Endothelial cell of umbilical vein (primary cell): ENCODE results near the gene TMEM43. TPM values are rescaled to one million over a fixed set of nuclear protein-coding genes. Genes with fewer than 3 reads are reported as not detected.

Experiments
- BruUV-seq: library from RNA; stranded (reverse); fragments of 400-500 nt; replicated peaks from 2 replicates; lab custom pipeline; 2021; lab: Mats Ljungman, UMichigan
- CTCF ChIA-PET: fragments of 300-600, 350-600 bp; sonication (Branson Sonifier 250); formaldehyde crosslinking; loops from one replicate; lab custom pipeline; 2021; ENCODE audit warnings: antibody characterized with exemption, inconsistent platforms; lab: Charles Lee
- POLR2A ChIA-PET: fragments of 300-600, 350-600 bp; sonication (Branson Sonifier 250); formaldehyde crosslinking; loops from one replicate; lab custom pipeline; 2021; ENCODE audit warnings: antibody characterized with exemption, inconsistent platforms; lab: Charles Lee
- DNase-seq: peaks from one replicate; pipeline ENCODE4 v3.0.0-alpha.2; 2011; ENCODE audit warnings: low read depth, low spot score
- FAIRE-seq: peaks from 2 replicates; lab custom pipeline; 2011; peaks lifted over from hg19 to GRCh38; lab: Jason Lieb, UNC
- H2AFZ ChIP-seq: 2 replicates; pipeline ENCODE4 v1.6.0; 2012; ENCODE audit warnings: low read depth, low read length, control low read depth, inconsistent platforms
- H3K27ac ChIP-seq: 2 replicates; pipeline ENCODE4 v1.5.1; 2011; ENCODE audit warnings: low read depth, mild to moderate bottlenecking, control low read depth, low read length, moderate library complexity; ENCODE audit not compliant: insufficient read depth
- H3K27me3 ChIP-seq, 2 experiments: 2 replicates each; pipeline versions ENCODE4 v1.6.0 to v1.6.1; 2011; ENCODE audit warnings: low read length in 2 of 2, mixed read lengths in 1 of 2; ENCODE audit not compliant: control insufficient read depth in 2 of 2, insufficient read depth in 2 of 2
- H3K36me3 ChIP-seq, 2 experiments: 2 replicates in 1 of 2; 3 replicates in 1 of 2; pipeline ENCODE4 v1.5.1; 2011; ENCODE audit warnings: low read length in 2 of 2, mild to moderate bottlenecking in 1 of 2, moderate library complexity in 1 of 2; ENCODE audit not compliant: control insufficient read depth in 2 of 2, insufficient read depth in 2 of 2; ENCODE audit errors: extremely low read depth in 1 of 2
- H3K4me1 ChIP-seq: 3 replicates; pipeline ENCODE4 v1.5.1; 2011; ENCODE audit warnings: mild to moderate bottlenecking, low read length; ENCODE audit not compliant: control insufficient read depth, insufficient read depth; ENCODE audit errors: extremely low read depth
- H3K4me2 ChIP-seq: 2 replicates; pipeline ENCODE4 v1.6.1; 2011; ENCODE audit warnings: low read length, control low read depth, mixed read lengths; ENCODE audit not compliant: insufficient read depth
- H3K4me3 ChIP-seq, 3 experiments: fragments of 200-600 bp in 1 of 3; sonication (generic), shearing (Covaris generic) in 1 of 3; replicated peaks in 1 of 3; 2 replicates each; pipeline ENCODE4 v1.5.1; 2011 to 2016; ENCODE audit warnings: control low read depth in 3 of 3, low read length in 3 of 3, mild to moderate bottlenecking in 2 of 3, inconsistent platforms in 1 of 3, low read depth in 1 of 3, moderate library complexity in 1 of 3; ENCODE audit not compliant: insufficient read depth in 1 of 3
- H3K79me2 ChIP-seq: 2 replicates; pipeline ENCODE4 v1.6.0; 2012; ENCODE audit warnings: low read length, inconsistent platforms; ENCODE audit not compliant: control insufficient read depth, insufficient read depth
- H3K9ac ChIP-seq: replicated peaks from 2 replicates; pipeline ENCODE3; 2011; ENCODE audit warnings: low read length, control low read depth; ENCODE audit not compliant: insufficient read depth; ENCODE audit errors: extremely low read depth
- H3K9me1 ChIP-seq: replicated peaks from 3 replicates; pipeline ENCODE4 v1.6.0; 2011; ENCODE audit warnings: mild to moderate bottlenecking, low read length; ENCODE audit not compliant: control insufficient read depth, insufficient read depth; ENCODE audit errors: extremely low read depth
- H3K9me3 ChIP-seq: replicated peaks from 2 replicates; pipeline ENCODE4 v1.5.1; 2012; ENCODE audit warnings: low read length, inconsistent platforms; ENCODE audit not compliant: control insufficient read depth, insufficient read depth
- H4K20me1 ChIP-seq: replicated peaks from 2 replicates; pipeline ENCODE3; 2011; ENCODE audit warnings: mild to moderate bottlenecking, low read length; ENCODE audit not compliant: control insufficient read depth, insufficient read depth; ENCODE audit errors: extremely low read depth
- CTCF ChIP-seq, 2 donors: IDR thresholded peaks; 1 replicate in 1 of 2; 2 replicates in 1 of 2; pipeline ENCODE4 v1.5.1; 2011; ENCODE audit warnings: low read length in 2 of 2, mild to moderate bottlenecking in 2 of 2, moderate library complexity in 2 of 2, control low read depth in 1 of 2, inconsistent platforms in 1 of 2, low read depth in 1 of 2; ENCODE audit not compliant: insufficient read depth in 1 of 2; ENCODE audit errors: extremely low read depth in 1 of 2
- GATA2 ChIP-seq: IDR thresholded peaks from 2 replicates; pipeline ENCODE4 v1.7.0; 2011; ENCODE audit warnings: low read depth, mild to moderate bottlenecking, moderate library complexity, mixed read lengths, low read length; ENCODE audit not compliant: insufficient read length, insufficient read depth
- JUN ChIP-seq: IDR thresholded peaks from 2 replicates; pipeline ENCODE4 v1.6.1; 2011; ENCODE audit warnings: borderline replicate concordance, low read depth; ENCODE audit not compliant: insufficient read length, insufficient read depth
- MYC ChIP-seq: IDR thresholded peaks from one replicate; pipeline ENCODE4 v1.6.1; 2011; ENCODE audit warnings: mild to moderate bottlenecking, low read depth, low read length
- POLR2A ChIP-seq: IDR thresholded peaks from 2 replicates; pipeline ENCODE4 v1.6.1; 2012; ENCODE audit warnings: low read depth, mild to moderate bottlenecking, control low read depth, low read length
- POLR2AphosphoS5 ChIP-seq: IDR thresholded peaks from 2 replicates; pipeline ENCODE4 v1.6.1; 2012; ENCODE audit warnings: low read depth, mild to moderate bottlenecking, control low read depth, low read length, moderate library complexity; ENCODE audit not compliant: insufficient read depth
- dilution Hi-C: fragments of 300-500 bp; cut with MboI; formaldehyde crosslinking; loops from one replicate; pipeline ENCODE4 v1.15.0; 2019; ENCODE audit warnings: low sequenced_read_pairs; ENCODE audit not compliant: extremely low pct_ligation_motif_present
- intact Hi-C: fragments of 100-400 bp; cut with micrococcal nuclease; formaldehyde crosslinking; loops from one replicate; pipeline ENCODE4 v1.10.0; 2022
- polyA plus RNA-seq, 4 experiments: library from polyadenylated mRNA; depleted of rRNA in 3 of 4; stranded (reverse) in 3 of 4; unstranded in 1 of 4; fragments of >200 nt; gene quantifications; 2 replicates each; pipeline versions ENCODE4 v1.2.1 to v1.2.3, GENCODE V29; 2011 to 2012; ENCODE audit warnings: missing spikeins in 1 of 4
- total RNA-seq: library from RNA; stranded (reverse); gene quantifications from 2 replicates; pipeline ENCODE4 v1.2.3, GENCODE V29; 2021

Gene TMEM43
- total and polyA plus RNA-seq, 2 donors (not counting 3 experiments of a cell fraction or from before 2014, with no cell fraction given): 80.6 to 119 TPM

GRCh38 chr3:14159426-14159825, 34.6 kb downstream of the TMEM43 start:
- Histone ChIP-seq H3K4me3 (no peak overlapping the region), H3K9ac (no peak overlapping the region), H3K36me3 (peaks cover 34 to 41% of the 10 kb centered on the region in 2 experiments), H3K79me2 (no peaks in the 10 kb centered on the region), H4K20me1 (no peaks in the 10 kb centered on the region), H3K27ac (no peak overlapping the region), H2AFZ (no peak overlapping the region), H3K27me3 (no peaks in the 10 kb centered on the region), H3K4me2 (no peak overlapping the region), H3K9me3 (peaks cover 3% of the 10 kb centered on the region), H3K4me1 (peaks cover 1% of the 10 kb centered on the region), H3K9me1 (no peaks in the 10 kb centered on the region)
- FAIRE-seq: no peak
- CTCF ChIA-PET: no interaction called here
- no TSS peak for BruUV-seq
- dilution Hi-C loops: no loop called here
- no peak for DNase-seq
- POLR2A ChIA-PET: no interaction called here
- TF ChIP-seq POLR2AphosphoS5 (no peak), CTCF (IDR thresholded peaks at IDR 0.05; ENCODE audit: extremely low read depth in 1 of 2, insufficient read depth in 1 of 2, low read depth in 1 of 2, low read length in 2 of 2) (no peak), POLR2A (no peak)
- intact Hi-C loops: no loop called here

- FAIRE-seq (no peak), DNase-seq (no peak)
- H2AFZ ChIP-seq: no peak overlapping the region
- no peak for TF ChIP-seq JUN
- no peak for TF ChIP-seq MYC
- TF ChIP-seq GATA2: no peak
- no peak for TF ChIP-seq POLR2AphosphoS5
- no peak for TF ChIP-seq CTCF (IDR thresholded peaks at IDR 0.05; ENCODE audit: extremely low read depth in 1 of 2, insufficient read depth in 1 of 2, low read depth in 1 of 2, low read length in 2 of 2)
- peaks cover 3% of the 10 kb centered on the region for H3K9me3 ChIP-seq
- H3K4me1 ChIP-seq: no peaks in the 10 kb centered on the region
- H3K4me2 ChIP-seq: no peak overlapping the region
- no peaks in the 10 kb centered on the region for H3K27me3 ChIP-seq
- H3K36me3 ChIP-seq: peaks cover 43 to 45% of the 10 kb centered on the region in 2 experiments
- no peaks in the 10 kb centered on the region for H3K79me2 ChIP-seq
- H3K9ac ChIP-seq: no peak overlapping the region
- no peaks in the 10 kb centered on the region for H4K20me1 ChIP-seq
- no peak overlapping the region for H3K4me3 ChIP-seq
- BruUV-seq: no TSS peak
- no peak overlapping the region for H3K27ac ChIP-seq
- POLR2A ChIA-PET: no interaction called here
- CTCF ChIA-PET: no interaction called here
- H3K9me1 ChIP-seq: no peaks in the 10 kb centered on the region
- dilution Hi-C loops (no loop called here), intact Hi-C loops (no loop called here)
These were observed 36.4 kb downstream of the TMEM43 start for GRCh38 chr3:14161282-14161681.
